ENCODE results near the gene WDFY4. TPM values are rescaled to one million over a fixed set of nuclear protein-coding genes. Genes with fewer than 3 reads are reported as not detected.
A peak's percentile ranks its signal among the peaks of the same experiment; 100 is the strongest.

WDFY4 gene
- polyA plus RNA-seq, 1 experiment, result not detected

- no peak for DNase-seq (ENCODE audit: low read depth)
- no peaks in the 10 kb centered on the region for H3K27me3 ChIP-seq (ENCODE audit: control insufficient read depth, insufficient read depth, low read length)
- POLR2A ChIA-PET, result no interaction called here
- CTCF ChIA-PET, result no interaction called here
- H3K4me3 ChIP-seq (ENCODE audit: low read depth, low read length), result no peak overlapping the region
- TF ChIP-seq CTCF (IDR thresholded peaks at IDR 0.05; ENCODE audit: insufficient read depth, low read depth, low read length), result no peak
- H3K36me3 ChIP-seq (ENCODE audit: control insufficient read depth, insufficient read depth, low read length), result no peaks in the 10 kb centered on the region
Measured at GRCh38 chr10:48797830-48798229, 113.2 kb downstream of the WDFY4 start.

DNA sequence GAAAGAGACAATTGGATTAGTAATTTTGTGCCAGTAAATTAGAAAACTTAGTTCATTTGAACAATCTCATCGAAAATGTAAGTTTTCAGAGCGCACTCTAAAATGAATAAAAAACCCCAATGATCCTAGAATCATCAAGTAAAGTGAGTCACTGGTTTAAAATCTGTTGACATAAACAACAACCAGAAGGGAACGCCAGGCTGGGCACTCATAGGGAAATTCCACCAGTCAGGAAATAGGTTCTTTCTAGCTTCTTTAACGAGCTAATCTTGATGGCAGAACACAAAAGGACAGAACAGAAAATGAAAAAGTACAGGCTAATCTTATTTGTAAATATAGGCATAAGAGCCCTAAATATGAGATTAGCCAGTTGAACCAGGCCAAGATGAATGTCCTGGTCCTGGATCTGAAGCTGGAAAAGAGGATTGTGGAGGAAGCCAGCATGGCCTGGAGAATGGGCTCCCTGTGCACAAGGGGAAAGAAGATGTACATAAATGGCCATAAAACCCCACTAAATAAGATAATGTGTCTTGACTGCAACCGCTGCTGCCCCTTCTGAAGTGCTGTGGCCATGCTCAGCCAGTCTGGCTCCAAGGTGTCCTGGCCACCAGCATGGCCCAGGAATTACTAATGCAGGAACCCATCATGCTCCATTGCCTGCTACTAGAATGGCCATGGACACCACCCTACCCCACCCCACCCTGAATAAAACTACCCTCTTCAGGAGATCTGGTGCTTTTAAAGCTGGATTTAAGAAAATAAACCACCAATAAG, 114.0 kb downstream of the WDFY4 start:
- CTCF ChIA-PET, result no interaction called here
- POLR2A ChIA-PET, result no interaction called here
- DNase-seq (ENCODE audit: low read depth), result peak; percentile 31
- Histone ChIP-seq H3K36me3 (ENCODE audit: control insufficient read depth, insufficient read depth, low read length) (no peaks in the 10 kb centered on the region), H3K27me3 (ENCODE audit: control insufficient read depth, insufficient read depth, low read length) (no peaks in the 10 kb centered on the region), H3K4me3 (ENCODE audit: low read depth, low read length) (no peak overlapping the region)
- TF ChIP-seq CTCF (IDR thresholded peaks at IDR 0.05; ENCODE audit: insufficient read depth, low read depth, low read length), result no peak

DNA sequence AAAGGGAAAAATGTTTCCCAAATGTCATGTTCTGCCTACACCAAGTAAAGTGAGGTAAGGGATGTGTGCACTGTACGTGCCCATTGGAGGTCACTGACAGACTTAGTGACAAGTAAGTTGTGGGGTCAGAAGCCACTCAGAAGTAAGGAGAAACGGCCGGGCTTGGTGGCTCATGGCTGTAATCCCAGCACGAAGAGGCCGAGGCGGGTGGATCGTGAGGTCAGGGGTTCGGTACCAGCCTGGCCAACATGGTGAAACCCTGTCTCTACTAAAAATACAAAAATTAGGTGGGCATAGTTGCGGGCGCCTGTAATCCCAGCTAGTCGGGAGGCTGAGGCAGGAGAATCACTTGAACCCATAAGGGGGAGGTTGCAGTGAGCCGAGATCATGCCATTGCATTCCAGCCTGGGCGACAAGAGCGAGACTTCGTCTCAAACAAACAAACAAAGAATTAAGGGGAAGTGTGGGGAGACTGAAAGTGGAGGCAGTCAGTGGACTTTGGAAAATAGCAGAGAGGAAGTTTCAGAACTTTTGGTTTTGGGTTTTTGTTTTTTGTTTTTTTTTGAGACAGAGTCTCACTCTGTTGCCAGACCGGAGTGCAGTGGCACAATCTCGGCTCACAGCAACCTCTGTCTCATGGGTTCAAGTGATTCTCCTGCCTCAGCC, 114.8 kb downstream of the WDFY4 start:
- H3K36me3 ChIP-seq (ENCODE audit: control insufficient read depth, insufficient read depth, low read length), result no peaks in the 10 kb centered on the region
- ChIA-PET CTCF (no interaction called here), POLR2A (no interaction called here)
- H3K4me3 ChIP-seq (ENCODE audit: low read depth, low read length), result no peak overlapping the region
- H3K27me3 ChIP-seq (ENCODE audit: control insufficient read depth, insufficient read depth, low read length), result no peaks in the 10 kb centered on the region
- DNase-seq (ENCODE audit: low read depth), result no peak
- no peak for TF ChIP-seq CTCF (IDR thresholded peaks at IDR 0.05; ENCODE audit: insufficient read depth, low read depth, low read length)

DNA sequence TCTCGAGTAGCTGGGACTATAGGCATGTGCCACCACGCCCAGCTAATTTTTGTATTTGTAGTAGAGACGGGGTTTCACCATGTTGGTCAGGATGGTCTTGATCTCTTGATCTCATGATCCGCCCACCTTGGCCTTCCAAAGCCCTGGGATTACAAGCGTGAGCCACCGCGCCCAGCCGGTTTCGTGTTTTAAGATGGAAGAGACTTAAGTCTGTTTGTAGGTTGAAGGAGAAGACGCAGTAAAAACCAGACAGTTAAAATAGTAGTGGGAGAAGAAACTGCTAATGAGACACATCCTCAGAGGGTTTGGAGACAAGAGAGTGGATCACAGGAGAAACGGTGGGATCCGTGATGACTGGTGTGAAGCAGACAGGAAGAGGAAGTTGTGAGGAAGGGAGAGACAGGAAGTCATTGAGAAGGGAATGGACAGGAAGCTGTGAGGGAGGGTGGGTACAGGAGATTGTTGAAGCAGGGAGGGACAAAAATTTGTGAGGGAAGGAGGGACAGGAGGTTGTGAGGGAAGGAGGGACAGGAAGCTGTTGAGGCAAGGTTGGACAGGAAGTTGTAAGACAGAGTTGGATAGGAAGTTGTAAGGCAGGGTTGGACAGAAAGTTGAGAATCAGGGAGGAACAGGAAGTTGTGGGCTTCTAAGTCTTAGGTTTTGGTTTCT, 115.5 kb downstream of the WDFY4 start:
- CTCF ChIA-PET, result interaction anchor here (0.6 kb wide), 1 partner anchor 176 kb away, joined by 3 read pairs; no protein-coding TSS in a partner anchor
- H3K4me3 ChIP-seq (ENCODE audit: low read depth, low read length), result no peak overlapping the region
- no peaks in the 10 kb centered on the region for H3K27me3 ChIP-seq (ENCODE audit: control insufficient read depth, insufficient read depth, low read length)
- no peaks in the 10 kb centered on the region for H3K36me3 ChIP-seq (ENCODE audit: control insufficient read depth, insufficient read depth, low read length)
- no peak for DNase-seq (ENCODE audit: low read depth)
- TF ChIP-seq CTCF (IDR thresholded peaks at IDR 0.05; ENCODE audit: insufficient read depth, low read depth, low read length), result no peak
- POLR2A ChIA-PET, result no interaction called here

- ChIA-PET POLR2A (no interaction called here), CTCF (no interaction called here)
- TF ChIP-seq CTCF (IDR thresholded peaks at IDR 0.05; ENCODE audit: insufficient read depth, low read depth, low read length), result no peak
- no peak overlapping the region for H3K4me3 ChIP-seq (ENCODE audit: low read depth, low read length)
- H3K36me3 ChIP-seq (ENCODE audit: control insufficient read depth, insufficient read depth, low read length), result no peaks in the 10 kb centered on the region
- no peaks in the 10 kb centered on the region for H3K27me3 ChIP-seq (ENCODE audit: control insufficient read depth, insufficient read depth, low read length)
- peak; percentile 21 for DNase-seq (ENCODE audit: low read depth)
Measured at GRCh38 chr10:48801001-48801421, 116.3 kb downstream of the WDFY4 start.
